PC-9 (cell line): Measurements from ENCODE around the gene FAM110C. TPM values are rescaled to one million over a fixed set of nuclear protein-coding genes. Genes with fewer than 3 reads are reported as not detected.

ENCODE experiments used
- BruUV-seq: library from RNA; stranded (reverse); fragments of 400-500 nt; replicated peaks from 2 replicates; lab custom pipeline; 2021; lab: Mats Ljungman, UMichigan
- CTCF ChIA-PET: fragments of 300-600 bp; sonication (Branson Sonifier 250); formaldehyde crosslinking; loops from one replicate; lab custom pipeline; 2022; ENCODE audit warnings: antibody characterized with exemption; lab: Charles Lee
- POLR2A ChIA-PET: fragments of 300-600 bp; sonication (Branson Sonifier 250); formaldehyde crosslinking; loops from one replicate; lab custom pipeline; 2022; ENCODE audit warnings: antibody characterized with exemption; ENCODE audit not compliant: unreplicated experiment; lab: Charles Lee
- DNase-seq, 2 experiments: peaks; one replicate each; pipeline versions ENCODE4 v3.0.0 to v3.0.0-alpha.2; 2015 to 2022; ENCODE audit warnings: mixed read lengths in 1 of 2
- H2AFZ ChIP-seq: fragments of 200-600 bp; sonication (generic); 2 replicates; pipeline ENCODE4 v1.8.1; 2017; ENCODE audit warnings: antibody characterized with exemption
- H3F3A ChIP-seq: fragments of 200-600 bp; sonication (generic); 2 replicates; pipeline ENCODE4 v1.8.1; 2017; ENCODE audit warnings: antibody characterized with exemption, mild to moderate bottlenecking, low read depth; ENCODE audit not compliant: insufficient read depth
- H3K27ac ChIP-seq: fragments of 200-600 bp; sonication (generic); 2 replicates; pipeline ENCODE4 v1.6.1; 2016; ENCODE audit warnings: mixed run types
- H3K27me3 ChIP-seq: fragments of 200-600 bp; sonication (generic); 2 replicates; pipeline ENCODE4 v1.6.1; 2016; ENCODE audit warnings: low read depth, mixed run types; ENCODE audit not compliant: insufficient read depth
- H3K36me3 ChIP-seq: fragments of 200-600 bp; sonication (generic); 2 replicates; pipeline ENCODE4 v1.6.1; 2016; ENCODE audit warnings: low read depth, mixed run types
- H3K4me1 ChIP-seq: fragments of 200-600 bp; sonication (generic); replicated peaks from 2 replicates; pipeline ENCODE4 v1.6.1; 2016; ENCODE audit warnings: mixed run types; ENCODE audit not compliant: insufficient read depth
- H3K4me2 ChIP-seq: fragments of 200-600 bp; sonication (generic); 2 replicates; pipeline ENCODE4 v1.6.1; 2017; ENCODE audit warnings: mixed run types
- H3K4me3 ChIP-seq: fragments of 200-600 bp; sonication (generic); 2 replicates; pipeline ENCODE4 v1.6.1; 2016; ENCODE audit warnings: mixed run types
- H3K79me2 ChIP-seq: fragments of 200-600 bp; sonication (generic); 2 replicates; pipeline ENCODE4 v1.6.1; 2017; ENCODE audit warnings: low read depth, mixed run types
- H3K9me2 ChIP-seq: fragments of 200-600 bp; sonication (generic); 2 replicates; pipeline ENCODE4 v1.8.1; 2017; ENCODE audit warnings: mild to moderate bottlenecking; ENCODE audit not compliant: insufficient read depth
- H3K9me3 ChIP-seq: fragments of 200-600 bp; sonication (generic); 2 replicates; pipeline ENCODE4 v1.8.1; 2016; ENCODE audit warnings: low read depth; ENCODE audit not compliant: insufficient read depth
- H4K20me1 ChIP-seq: fragments of 200-600 bp; sonication (generic); 2 replicates; pipeline ENCODE4 v1.8.1; 2017; ENCODE audit not compliant: insufficient read depth
- CTCF ChIP-seq: fragments of 200-600 bp; sonication (generic); conservative IDR thresholded peaks from 2 replicates; pipeline ENCODE4 v1.6.1; 2017; ENCODE audit warnings: mixed run types, antibody characterized with exemption, mild to moderate bottlenecking, moderate library complexity
- EZH2 ChIP-seq: fragments of 200-600 bp; sonication (generic); IDR thresholded peaks from 2 replicates; pipeline ENCODE4 v1.8.0; 2017; ENCODE audit warnings: antibody characterized with exemption, low read depth
- intact Hi-C: fragments of 100-400 bp; cut with micrococcal nuclease; formaldehyde crosslinking; loops from one replicate; pipeline ENCODE4 v1.10.0; 2022; ENCODE audit not compliant: unreplicated experiment
- total RNA-seq: library from RNA; stranded (reverse); gene quantifications from 2 replicates; pipeline ENCODE4 v1.2.3, GENCODE V29; 2021

FAM110C gene
- total RNA-seq, 1 experiment from 2014 or later, result 20.8 TPM

GRCh38 chr2:47737-48136 is 1.4 kb upstream of the FAM110C start:
- Histone ChIP-seq H3K4me1 (peaks cover 35% of the 10 kb centered on the region), H3K36me3 (peaks cover 10% of the 10 kb centered on the region; the same call in 1 of the 2 replicates), H3K4me3 (peak overlapping the region; percentile 80), H3K9me3 (no peaks in the 10 kb centered on the region), H2AFZ (peak overlapping the region; percentile 88), H3K27ac (peak overlapping the region; percentile 89), H3K27me3 (no peaks in the 10 kb centered on the region), H3K9me2 (no peaks in the 10 kb centered on the region), H3F3A (peaks cover 39% of the 10 kb centered on the region), H3K79me2 (peaks cover 35% of the 10 kb centered on the region), H3K4me2 (peak overlapping the region; percentile 99), H4K20me1 (0 out of 2 replicates have a peak, but pooled peaks cover 4% of the 10 kb centered on the region)
- POLR2A ChIA-PET, result no interaction called here
- no TSS peak for BruUV-seq
- CTCF ChIA-PET, result no interaction called here
- intact Hi-C loops, result loop anchor here (2.0 kb wide), 1 partner anchor 21 kb away; no protein-coding TSS in a partner anchor
- DNase-seq, result no peak
- TF ChIP-seq EZH2 (no peak), CTCF (no peak)

GRCh38 chr2:47346-47725 is 1.0 kb upstream of the FAM110C start:
- H3K9me2 ChIP-seq, result no peaks in the 10 kb centered on the region
- CTCF ChIA-PET, result interaction anchor here (0.6 kb wide), 1 partner anchor 588 kb away, joined by 3 read pairs; no protein-coding TSS in a partner anchor
- no peaks in the 10 kb centered on the region for H3K9me3 ChIP-seq
- peaks cover 39% of the 10 kb centered on the region for H3F3A ChIP-seq
- H2AFZ ChIP-seq, result peak overlapping the region; percentile 88
- BruUV-seq, result no TSS peak
- TF ChIP-seq EZH2 (no peak), CTCF (no peak)
- DNase-seq, result no peak
- peaks cover 39% of the 10 kb centered on the region for H3K79me2 ChIP-seq
- peak overlapping the region; percentile 80 for H3K4me3 ChIP-seq
- H3K4me2 ChIP-seq, result peak overlapping the region; percentile 99
- peaks cover 39% of the 10 kb centered on the region for H3K4me1 ChIP-seq
- intact Hi-C loops, result loop anchor here (2.0 kb wide), 1 partner anchor 21 kb away; no protein-coding TSS in a partner anchor
- H3K27ac ChIP-seq, result peak overlapping the region; percentile 89
- H3K27me3 ChIP-seq, result no peaks in the 10 kb centered on the region
- peaks cover 14% of the 10 kb centered on the region; the same call in 1 of the 2 replicates for H3K36me3 ChIP-seq
- POLR2A ChIA-PET, result interaction anchor here (0.7 kb wide), 1 partner anchor 95 kb away, joined by 3 read pairs; no protein-coding TSS in a partner anchor
- H4K20me1 ChIP-seq, result 0 out of 2 replicates have a peak, but pooled peaks cover 4% of the 10 kb centered on the region

- no peak for TF ChIP-seq EZH2
- TF ChIP-seq CTCF, result no peak
- H3K36me3 ChIP-seq, result peaks cover 26% of the 10 kb centered on the region
These were observed 204 bp downstream of the FAM110C start for GRCh38 chr2:46131-46470.

More at GRCh38 chr2:46131-46470, 204 bp downstream of the FAM110C start:
- H3K4me1 ChIP-seq, result peaks cover 51% of the 10 kb centered on the region
- H3K4me3 ChIP-seq, result peak overlapping the region; percentile 80
- H3K9me2 ChIP-seq, result no peaks in the 10 kb centered on the region
- BruUV-seq, result no TSS peak
- peak overlapping the region; percentile 90 for H3K4me2 ChIP-seq
- peaks cover 39% of the 10 kb centered on the region for H3F3A ChIP-seq
- peak overlapping the region; percentile 77 for H2AFZ ChIP-seq
- no peak for DNase-seq
- intact Hi-C loops, result loop anchor here (1.0 to 2.0 kb wide), 2 partner anchors 23 to 218 kb away; partner anchors contain the start of genes ACP1 and SH3YL1
- H3K27ac ChIP-seq, result peak overlapping the region; percentile 89
- 0 out of 2 replicates have a peak, but pooled peaks cover 4% of the 10 kb centered on the region for H4K20me1 ChIP-seq
- ChIA-PET CTCF (no interaction called here), POLR2A (no interaction called here)
- peaks cover 51% of the 10 kb centered on the region for H3K79me2 ChIP-seq
- no peaks in the 10 kb centered on the region for H3K27me3 ChIP-seq
- H3K9me3 ChIP-seq, result no peaks in the 10 kb centered on the region
